Activated T-helper 1 cell treated with Interleukin-2 at 50 U/mL for 16 hours (primary cell): Measurements from ENCODE around the gene SOWAHB.
"Not testable (repeated sequence)": the region's sequence is repeated elsewhere in the genome, so short reads cannot be mapped to it uniquely, and the experiment has no call there.

Experiments used
- DNase-seq: peaks from one replicate; pipeline ENCODE4 v3.0.0-alpha.2; 2020; ENCODE audit warnings: low read depth

Gene SOWAHB

GRCh38 chr4:76895619-76896018 is 2.3 kb downstream of the SOWAHB start:
- DNase-seq, result no peak

GRCh38 chr4:76894537-76895255 is 3.2 kb downstream of the SOWAHB start:
- no peak for DNase-seq

GRCh38 chr4:76892601-76893000 is 5.3 kb downstream of the SOWAHB start:
- DNase-seq, result no peak

GRCh38 chr4:76892001-76892400 is 5.9 kb downstream of the SOWAHB start:
- DNase-seq, result no peak

GRCh38 chr4:76886848-76887441 is 11.0 kb downstream of the SOWAHB start:
- no peak for DNase-seq

- DNase-seq, result no peak
Measured at GRCh38 chr4:76886214-76886613, 11.7 kb downstream of the SOWAHB start.

GRCh38 chr4:76883147-76883546 is 14.8 kb downstream of the SOWAHB start:
- no peak for DNase-seq

GRCh38 chr4:76882630-76883029 is 15.3 kb downstream of the SOWAHB start:
- no peak for DNase-seq

- no peak for DNase-seq
Measured at GRCh38 chr4:76881375-76881774, 16.6 kb downstream of the SOWAHB start.

- no peak for DNase-seq
Measured at GRCh38 chr4:76879731-76880364, 18.1 kb downstream of the SOWAHB start.

- not testable (repeated sequence) for DNase-seq
Measured at GRCh38 chr4:76878641-76879165, 19.2 kb downstream of the SOWAHB start.

- DNase-seq, result no peak
Measured at GRCh38 chr4:76874176-76874575, 23.8 kb downstream of the SOWAHB start.

- no peak for DNase-seq
Measured at GRCh38 chr4:76873495-76873894, 24.4 kb downstream of the SOWAHB start.

GRCh38 chr4:76872556-76872955 is 25.4 kb downstream of the SOWAHB start:
- DNase-seq, result no peak

- DNase-seq, result not testable (repeated sequence)
Measured at GRCh38 chr4:76868780-76869179, 29.2 kb downstream of the SOWAHB start.

- DNase-seq, result no peak
Measured at GRCh38 chr4:76867880-76868655, 29.9 kb downstream of the SOWAHB start.

GRCh38 chr4:76867377-76867776 is 30.6 kb downstream of the SOWAHB start:
- DNase-seq, result no peak

- no peak for DNase-seq
Measured at GRCh38 chr4:76866641-76867040, 31.3 kb downstream of the SOWAHB start.

- DNase-seq, result no peak
Measured at GRCh38 chr4:76858319-76858718, 39.6 kb downstream of the SOWAHB start.

- no peak for DNase-seq
Measured at GRCh38 chr4:76857074-76857409, 40.9 kb downstream of the SOWAHB start.

- no peak for DNase-seq
Measured at GRCh38 chr4:76856243-76857073, 41.5 kb downstream of the SOWAHB start.

- DNase-seq, result no peak
Measured at GRCh38 chr4:76854858-76855257, 43.1 kb downstream of the SOWAHB start.
